GM23248 (cell line): ENCODE measurements around the gene FGFR2.

ENCODE experiments used
- EZH2 ChIP-seq: fragments of 200-600 bp; sonication (generic); IDR thresholded peaks from 2 replicates; pipeline ENCODE4 v1.6.1; 2018; ENCODE audit warnings: antibody characterized with exemption, mild to moderate bottlenecking; ENCODE audit not compliant: insufficient read depth, poor library complexity, severe bottlenecking
- EZH2phosphoT487 ChIP-seq: fragments of 200-600 bp; sonication (generic); IDR thresholded peaks from 2 replicates; pipeline ENCODE4 v1.6.1; 2018; ENCODE audit warnings: antibody characterized with exemption, moderate library complexity, mild to moderate bottlenecking, low read depth; ENCODE audit not compliant: insufficient read depth

DNA sequence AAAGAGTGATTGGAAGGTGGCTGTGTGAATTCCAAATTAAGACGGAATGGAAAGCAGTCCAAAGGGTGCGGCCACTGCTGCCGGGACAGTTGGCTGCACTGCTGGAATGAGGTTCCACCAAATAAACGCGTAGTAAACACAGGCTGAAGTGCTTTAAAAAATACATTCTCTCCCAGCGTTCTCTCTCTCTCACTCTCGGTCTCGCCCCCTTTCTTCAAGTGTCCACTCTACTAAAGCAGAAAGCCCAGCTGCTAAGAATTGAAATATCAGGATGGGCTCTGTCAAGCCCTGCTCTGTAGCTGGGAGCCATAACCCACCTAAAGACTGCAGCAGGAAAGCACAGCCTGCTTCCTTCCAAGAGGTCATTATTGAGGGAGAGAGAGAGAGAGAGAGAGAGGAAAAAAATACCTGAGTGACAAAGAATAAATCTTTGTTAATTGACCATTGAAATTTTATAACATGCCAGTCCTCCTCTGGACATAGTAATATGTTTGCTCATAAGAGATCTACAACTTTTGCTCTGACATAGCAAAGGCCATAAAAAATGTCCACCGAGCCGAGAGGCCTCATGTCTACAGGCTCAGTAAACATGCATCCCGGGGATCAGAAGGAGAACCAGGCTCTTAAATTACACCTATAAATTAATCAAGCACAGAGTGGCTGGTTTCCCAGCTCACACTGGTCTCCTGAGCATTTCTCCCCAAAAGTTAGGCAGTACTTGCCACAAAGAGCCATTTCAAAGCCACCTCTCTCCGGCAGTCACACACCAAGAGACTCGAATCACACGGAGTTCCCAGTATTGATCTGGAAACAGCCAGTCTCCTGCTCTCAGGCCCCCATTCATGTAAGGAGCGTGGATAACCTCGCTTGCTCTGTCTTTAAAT, 72.8 kb downstream of the FGFR2 start:
- no peak for TF ChIP-seq EZH2
- TF ChIP-seq EZH2phosphoT487 = no peak
